Loucy (cell line): Measurements from ENCODE around the gene ATF2.

Source experiments
- CTCF ChIP-seq: fragments of 200-600 bp; sonication (generic); conservative IDR thresholded peaks from 2 replicates; pipeline ENCODE4 v1.5.1; 2014; ENCODE audit warnings: mild to moderate bottlenecking, antibody characterized with exemption, low read length
- EZH2phosphoT487 ChIP-seq: fragments of 200-600 bp; IDR thresholded peaks from 2 replicates; pipeline ENCODE4 v1.6.1; 2018; ENCODE audit warnings: antibody characterized with exemption, mild to moderate bottlenecking, moderate library complexity, borderline replicate concordance

- no peak for TF ChIP-seq CTCF
- no peak for TF ChIP-seq EZH2phosphoT487
These were observed 70.7 kb downstream of the ATF2 start for GRCh38 chr2:175097297-175097696.
